ENCODE measurements around the gene GRIPAP1.

Gene GRIPAP1, protein sequence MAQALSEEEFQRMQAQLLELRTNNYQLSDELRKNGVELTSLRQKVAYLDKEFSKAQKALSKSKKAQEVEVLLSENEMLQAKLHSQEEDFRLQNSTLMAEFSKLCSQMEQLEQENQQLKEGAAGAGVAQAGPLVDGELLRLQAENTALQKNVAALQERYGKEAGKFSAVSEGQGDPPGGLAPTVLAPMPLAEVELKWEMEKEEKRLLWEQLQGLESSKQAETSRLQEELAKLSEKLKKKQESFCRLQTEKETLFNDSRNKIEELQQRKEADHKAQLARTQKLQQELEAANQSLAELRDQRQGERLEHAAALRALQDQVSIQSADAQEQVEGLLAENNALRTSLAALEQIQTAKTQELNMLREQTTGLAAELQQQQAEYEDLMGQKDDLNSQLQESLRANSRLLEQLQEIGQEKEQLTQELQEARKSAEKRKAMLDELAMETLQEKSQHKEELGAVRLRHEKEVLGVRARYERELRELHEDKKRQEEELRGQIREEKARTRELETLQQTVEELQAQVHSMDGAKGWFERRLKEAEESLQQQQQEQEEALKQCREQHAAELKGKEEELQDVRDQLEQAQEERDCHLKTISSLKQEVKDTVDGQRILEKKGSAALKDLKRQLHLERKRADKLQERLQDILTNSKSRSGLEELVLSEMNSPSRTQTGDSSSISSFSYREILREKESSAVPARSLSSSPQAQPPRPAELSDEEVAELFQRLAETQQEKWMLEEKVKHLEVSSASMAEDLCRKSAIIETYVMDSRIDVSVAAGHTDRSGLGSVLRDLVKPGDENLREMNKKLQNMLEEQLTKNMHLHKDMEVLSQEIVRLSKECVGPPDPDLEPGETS

DNA sequence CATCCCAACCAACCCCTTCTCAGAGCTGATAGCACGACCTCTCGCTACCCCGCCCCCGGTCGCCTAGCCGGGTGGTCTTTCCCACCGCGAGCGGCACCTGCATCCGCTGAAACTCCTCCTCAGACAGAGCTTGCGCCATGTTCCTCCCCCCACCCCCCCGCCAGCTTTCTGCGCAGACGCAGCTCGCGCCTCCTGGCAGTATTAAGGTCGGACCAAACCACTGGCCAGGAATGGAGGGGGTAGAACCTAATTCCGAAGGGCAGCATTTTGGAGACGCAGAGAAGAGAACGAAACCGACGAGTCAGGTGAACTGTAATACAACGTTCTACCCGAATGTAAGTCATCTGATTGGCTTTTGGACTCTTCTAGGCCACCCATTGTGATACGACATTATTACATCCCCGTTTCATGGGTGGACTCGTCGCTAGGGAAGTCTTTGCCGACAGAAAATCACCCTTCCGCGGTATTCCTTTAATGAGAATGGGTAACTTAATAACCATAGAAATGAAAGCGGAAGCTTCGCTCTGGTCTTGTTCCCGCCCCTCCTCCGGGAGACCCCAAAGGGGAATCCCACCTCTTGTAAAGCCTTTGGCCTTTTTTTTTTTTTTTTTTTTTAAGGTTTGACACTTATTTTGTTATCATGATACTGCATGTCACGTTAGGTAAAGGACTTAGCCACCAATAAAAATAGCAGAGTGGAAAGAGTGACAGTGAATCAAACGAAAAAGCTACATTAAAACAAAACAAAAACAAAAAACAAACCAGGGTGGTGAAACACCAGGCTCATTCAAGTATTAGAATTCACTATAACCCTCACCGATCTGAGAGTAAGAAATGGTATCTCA is at the start of gene GRIPAP1:
Gene GRIPAP1 (minus strand): TSS at position 174 of the 845 bp plus-strand sequence. CDS start 35 bp downstream, at position 139.
- DNase-seq, result peak; percentile 67

DNA sequence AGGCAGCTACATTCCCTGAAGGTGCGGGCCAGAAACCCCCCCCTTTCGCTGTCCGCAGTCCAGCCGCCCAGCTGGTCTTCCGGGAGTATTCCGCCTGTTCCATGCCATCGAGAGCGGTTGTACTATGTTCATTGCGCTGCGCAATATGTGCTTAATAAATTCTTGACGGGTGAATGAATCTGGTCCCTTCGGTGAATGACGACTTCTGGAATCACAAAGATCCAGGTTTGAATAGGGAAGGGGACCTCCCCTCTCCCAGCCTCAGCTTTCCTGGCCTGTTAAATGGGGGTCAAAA is 41.9 kb upstream of the GRIPAP1 start:
- DNase-seq, result no peak

DNA sequence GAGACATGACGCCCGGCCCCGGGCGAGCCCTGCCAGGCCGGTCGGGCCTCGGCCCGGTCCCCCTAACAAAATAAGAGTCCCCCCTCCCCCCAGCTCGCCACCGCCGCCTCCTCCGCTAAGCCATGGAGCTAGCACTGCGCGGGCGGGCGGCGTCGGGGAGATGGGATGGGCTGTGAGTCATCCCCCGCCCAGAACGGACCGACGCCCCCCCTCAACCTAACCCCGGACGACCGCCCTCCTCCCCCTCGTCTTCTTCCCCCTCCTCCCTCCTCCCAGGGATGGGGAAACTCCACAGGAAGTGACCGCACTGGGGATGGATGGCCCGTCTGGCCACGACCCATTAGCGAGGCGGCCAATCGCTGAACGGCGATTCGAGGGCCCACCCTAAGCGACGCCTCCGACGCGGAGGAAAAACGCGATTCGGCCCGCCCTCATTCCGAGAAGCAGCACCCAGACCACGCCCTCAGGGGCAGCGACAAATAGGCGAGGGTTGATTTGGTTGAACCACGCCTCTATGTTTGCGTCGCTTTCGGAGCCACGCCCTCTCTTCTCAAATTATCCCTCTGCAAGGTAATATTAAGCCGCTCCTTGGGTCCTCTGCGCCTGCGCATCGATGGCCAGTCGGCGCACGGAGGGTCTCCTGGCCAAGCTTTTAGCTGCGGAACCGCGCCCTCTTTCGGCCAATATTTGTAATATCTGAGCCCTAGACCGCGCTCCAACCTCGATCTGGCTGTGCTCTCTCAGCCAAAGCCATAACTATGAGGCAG is 41.3 kb upstream of the GRIPAP1 start, which contains the start of gene TFE3:
Gene TFE3 (minus strand): TSS at position 138 of the 767 bp plus-strand sequence. CDS start 131 bp downstream, at position 7.
- DNase-seq, result peak; percentile 87

DNA sequence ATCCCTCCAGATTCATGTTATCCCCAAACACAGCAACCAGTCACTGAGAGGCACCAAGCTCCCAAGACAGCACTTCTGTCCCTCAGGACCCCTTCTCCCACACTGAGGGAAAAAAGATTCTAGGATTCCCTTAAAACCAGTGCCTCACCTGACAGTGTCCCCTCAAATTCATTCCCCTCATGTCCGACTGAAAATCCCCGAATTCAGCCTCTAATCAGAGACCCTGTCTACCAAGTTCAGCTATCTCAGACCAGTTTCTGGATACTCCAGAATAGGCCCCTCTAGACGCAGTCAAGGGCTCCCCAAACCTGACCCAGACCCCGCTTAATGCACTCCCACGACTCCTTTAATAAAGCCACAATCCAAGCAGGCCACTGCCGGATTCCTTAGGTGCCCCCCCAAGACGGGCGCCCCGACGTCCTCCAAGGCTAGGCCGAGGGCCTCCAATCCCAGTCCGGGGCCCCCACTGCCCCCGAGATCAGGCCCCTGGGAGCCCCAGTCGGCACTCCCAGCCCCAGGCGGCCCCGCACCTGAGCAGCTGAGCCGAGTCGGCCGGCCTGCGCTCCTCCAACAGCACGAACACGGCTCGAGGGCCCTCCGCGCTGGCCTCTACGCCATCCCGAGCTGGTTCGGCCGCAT is 40.6 kb upstream of the GRIPAP1 start:
- DNase-seq, result no peak

DNA sequence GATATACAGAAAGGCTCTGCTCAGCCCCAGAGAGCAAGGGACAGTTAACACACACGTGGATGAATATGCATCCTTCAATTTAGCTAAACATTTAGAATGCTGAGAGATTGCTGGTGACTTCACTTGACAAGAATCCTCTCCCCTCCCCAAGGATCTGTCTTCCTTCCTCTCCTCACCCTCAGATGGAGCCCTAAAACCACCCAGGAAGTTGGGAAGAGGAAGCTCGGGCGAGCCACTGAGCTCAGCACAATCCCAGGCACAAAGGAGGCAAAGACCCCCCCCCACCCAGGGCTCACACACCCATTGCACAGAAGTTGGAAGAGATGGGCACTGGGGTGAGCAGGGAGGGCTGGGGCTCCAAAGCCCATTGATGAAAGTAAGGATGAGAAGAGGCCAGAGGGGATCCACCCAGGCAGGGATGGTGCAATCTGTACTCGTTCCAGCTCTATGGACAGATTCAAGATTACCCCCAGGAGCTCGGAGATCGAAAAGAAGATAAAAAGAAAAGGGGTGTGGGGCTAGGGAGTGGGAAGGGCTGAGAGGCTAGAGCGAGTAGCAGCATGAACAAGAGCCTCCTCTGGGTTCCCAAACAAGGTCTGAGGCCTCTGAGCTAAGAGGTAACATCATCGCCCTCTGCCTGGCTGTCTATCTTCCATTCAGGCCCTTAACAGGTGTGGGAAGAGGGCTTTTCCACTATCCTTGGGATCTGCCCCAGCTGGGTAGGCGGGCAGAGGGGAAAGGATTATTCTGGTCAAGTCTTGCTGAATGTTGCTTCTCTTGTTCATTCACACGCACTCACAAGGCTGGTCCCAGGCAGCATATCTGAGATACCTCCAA is 39.9 kb upstream of the GRIPAP1 start:
- DNase-seq, result no peak

DNA sequence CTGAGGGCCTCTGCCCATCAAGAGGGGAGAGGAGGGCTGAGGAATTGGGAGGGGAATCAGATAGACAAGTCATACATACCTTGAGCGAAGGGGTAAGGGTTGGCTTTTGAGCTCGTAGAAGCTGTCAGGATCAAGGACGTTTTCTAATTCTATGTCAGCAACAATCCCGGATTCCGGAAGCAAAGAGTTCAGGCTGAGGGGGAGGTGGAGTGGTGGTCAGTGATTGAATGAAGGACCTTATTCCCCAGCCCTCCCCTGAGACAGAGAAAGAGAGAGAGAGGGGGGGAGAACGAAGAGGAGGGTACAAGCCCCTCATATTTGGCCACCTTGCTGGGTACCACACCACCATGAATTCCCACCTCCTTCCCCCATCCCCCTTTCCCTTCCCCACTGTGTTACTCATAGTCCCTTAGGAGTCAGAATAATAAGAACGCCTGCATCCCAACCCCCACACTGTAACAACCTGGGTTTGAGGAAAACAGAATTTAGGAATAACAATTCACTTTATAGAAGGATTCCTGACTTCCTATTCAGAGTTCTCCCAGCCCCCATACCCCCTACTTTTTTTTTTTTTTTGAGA is 38.4 kb upstream of the GRIPAP1 start:
- no peak for DNase-seq

DNA sequence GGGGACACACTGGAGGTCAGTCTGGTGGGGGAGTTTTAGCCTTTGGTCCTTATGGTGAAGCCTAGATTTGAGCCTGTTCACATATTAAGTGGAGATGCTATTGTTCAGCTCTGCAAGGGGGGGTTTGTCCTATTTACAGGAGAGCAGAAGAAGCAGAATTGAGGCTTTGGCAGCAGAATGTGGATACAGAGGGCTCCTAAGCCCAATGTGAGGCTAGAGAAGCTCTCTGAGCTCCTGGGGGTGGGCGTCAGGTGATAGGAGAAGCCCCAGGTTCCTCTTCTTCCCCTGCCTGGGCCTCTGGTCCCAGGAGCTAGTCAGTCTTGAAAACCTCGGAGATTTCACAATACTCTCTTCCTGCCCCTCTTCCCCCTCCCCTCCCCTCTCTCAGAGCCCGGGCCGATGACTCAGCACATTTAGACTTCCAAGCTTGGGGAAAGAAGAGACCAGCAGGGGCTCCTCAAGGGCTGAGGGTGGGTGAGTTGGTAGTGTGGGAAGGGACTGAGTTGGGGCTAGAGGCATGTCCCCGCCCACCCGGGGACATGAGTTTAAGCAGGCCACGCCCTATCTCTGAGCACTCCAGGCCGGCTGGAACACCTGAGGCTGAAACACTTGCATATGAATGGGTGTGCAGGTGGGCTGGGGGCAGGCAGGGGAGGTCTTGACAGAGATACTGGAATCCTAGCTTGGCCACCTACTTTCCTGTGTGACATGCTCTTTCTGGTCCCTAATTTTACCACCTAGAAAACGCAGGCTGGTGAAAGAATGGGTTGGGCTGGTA is 37.7 kb upstream of the GRIPAP1 start:
- DNase-seq, result peak; percentile 47

DNA sequence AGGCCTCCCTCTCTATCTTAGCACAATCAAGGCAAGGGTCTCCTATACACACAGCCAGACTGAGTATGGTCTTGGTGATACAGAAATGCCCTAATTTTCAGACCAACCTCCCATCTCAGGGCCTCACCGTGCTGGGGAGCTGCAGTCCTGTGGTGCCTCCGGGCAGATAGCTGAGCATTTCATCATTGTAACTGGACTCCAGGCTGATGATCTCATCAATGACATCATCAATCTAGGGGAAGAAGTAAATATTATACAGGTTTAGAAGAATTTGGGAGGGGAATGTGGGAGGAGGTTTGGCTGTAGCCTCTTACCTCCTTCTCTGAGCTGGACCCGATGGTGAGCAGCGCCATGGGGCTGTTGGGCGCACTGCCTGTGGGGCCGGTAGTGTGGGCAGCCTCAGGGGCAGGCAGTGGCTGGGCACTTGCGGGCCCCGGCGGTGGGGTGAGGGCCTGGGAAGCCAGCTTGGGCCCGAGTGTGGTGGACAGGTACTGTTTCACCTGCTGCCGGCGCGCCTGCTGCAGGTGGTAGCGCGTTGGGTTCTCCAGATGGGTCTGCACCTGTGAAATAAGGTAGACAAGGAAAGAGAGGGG is 35.9 kb upstream of the GRIPAP1 start:
- DNase-seq, result no peak

DNA sequence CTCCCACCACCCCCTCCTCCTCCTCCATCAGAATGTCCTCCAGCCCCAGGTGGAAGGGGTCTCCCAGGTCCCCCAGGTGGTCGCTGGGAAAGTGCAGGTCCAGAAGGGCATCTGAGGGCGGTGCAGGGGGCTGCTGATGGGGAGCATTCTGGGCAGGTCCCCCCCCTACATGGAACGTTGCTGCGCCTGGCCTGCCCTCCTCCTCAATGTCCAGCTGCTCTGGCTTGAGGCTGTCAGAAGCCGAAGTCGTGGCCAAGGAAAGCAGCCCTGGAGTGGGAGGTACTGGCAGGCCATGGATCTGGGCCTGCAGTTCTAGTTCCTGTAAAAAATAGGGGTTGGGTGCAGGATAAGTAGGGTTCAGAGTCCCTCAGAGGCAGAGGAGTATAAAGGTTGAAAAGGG is 28.2 kb upstream of the GRIPAP1 start:
- no peak for DNase-seq

DNA sequence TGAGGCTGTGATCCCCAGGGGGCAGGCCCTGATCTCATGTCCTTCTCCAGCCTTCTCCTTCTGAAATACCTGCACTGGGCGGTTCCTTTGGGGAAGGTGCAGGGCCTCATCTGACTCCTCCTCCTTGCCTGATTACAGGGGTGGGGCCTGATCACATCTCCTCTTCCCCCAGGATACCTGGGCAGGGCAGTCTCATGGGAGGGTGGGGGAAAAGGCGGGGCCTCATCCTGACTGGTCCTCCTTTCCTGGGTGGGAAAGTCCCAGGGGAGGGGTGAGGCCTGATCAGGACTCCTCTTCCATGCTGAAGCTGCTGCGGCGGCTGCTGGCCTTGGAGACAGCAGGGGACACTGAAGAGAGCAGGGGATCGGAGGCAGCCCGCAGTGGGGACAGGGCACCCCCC is 27.8 kb upstream of the GRIPAP1 start:
- DNase-seq, result no peak

DNA sequence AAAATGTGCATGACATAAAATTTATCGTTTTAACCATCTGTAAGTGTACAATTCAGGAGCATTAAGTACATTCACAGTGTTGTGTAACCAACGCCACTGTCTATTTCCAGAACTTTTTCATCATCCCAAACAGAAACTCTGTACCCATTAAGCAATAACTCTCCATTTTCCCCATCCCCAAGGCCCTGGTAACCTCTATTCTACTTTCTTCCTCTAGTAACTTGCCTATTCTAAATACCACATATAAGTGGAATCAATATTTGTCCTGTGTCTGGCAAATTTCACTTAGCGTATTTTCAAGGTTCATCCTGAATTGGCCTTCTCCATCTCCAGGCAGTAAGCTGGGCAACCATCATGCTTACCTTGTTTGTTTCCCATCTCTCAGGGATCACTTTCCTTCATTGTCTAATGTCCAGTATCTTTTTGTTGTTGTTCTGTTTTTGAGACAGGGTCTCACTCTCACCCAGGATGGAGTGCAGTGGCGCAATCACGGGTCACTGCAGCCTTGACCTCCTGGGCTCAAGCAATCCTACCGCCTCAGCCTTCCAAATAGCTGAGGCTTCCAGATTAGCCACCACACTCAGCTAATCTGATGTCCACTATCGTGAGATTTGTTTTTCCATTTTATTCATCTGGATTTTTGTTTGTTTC is 17.7 kb upstream of the GRIPAP1 start:
- DNase-seq, result no peak

DNA sequence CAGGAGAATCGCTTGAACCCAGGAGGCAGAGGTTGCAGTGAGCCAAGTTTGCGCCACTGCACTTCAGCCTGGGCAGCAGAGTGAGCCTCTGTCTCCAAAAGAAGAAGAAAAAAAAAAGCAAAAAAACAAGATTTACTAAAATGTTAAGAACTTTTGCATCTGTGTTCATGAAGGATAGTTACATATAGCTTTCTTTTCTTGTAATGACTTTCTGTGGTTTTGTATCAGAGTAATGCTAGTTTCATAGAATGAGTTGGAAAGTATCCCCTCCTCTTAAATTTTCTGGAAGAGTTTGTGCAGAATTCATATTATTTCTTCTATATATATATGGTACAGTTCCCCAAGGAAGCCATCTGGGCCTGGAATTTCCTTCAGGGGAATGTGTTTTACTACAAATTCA is 17.0 kb upstream of the GRIPAP1 start:
- DNase-seq, result no peak

DNA sequence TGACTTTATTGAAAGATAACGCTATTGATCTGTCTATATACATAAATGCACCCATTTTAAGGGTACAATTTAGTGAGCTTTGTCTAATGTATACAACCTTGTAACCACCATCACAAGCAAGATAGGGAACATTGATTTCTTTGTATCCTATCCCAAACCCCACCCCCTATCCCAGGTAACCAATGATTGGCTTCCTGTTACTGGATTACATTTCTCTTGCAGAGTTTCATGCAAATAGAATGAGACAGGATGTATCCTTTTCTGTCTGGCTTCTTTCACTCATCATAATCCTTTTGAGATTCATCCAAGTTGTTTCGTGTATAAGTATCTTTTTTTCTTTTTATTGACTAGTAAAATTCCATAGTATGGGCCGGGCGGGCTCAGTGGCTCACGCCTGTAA is 1.6 kb upstream of the GRIPAP1 start:
- DNase-seq, result no peak

DNA sequence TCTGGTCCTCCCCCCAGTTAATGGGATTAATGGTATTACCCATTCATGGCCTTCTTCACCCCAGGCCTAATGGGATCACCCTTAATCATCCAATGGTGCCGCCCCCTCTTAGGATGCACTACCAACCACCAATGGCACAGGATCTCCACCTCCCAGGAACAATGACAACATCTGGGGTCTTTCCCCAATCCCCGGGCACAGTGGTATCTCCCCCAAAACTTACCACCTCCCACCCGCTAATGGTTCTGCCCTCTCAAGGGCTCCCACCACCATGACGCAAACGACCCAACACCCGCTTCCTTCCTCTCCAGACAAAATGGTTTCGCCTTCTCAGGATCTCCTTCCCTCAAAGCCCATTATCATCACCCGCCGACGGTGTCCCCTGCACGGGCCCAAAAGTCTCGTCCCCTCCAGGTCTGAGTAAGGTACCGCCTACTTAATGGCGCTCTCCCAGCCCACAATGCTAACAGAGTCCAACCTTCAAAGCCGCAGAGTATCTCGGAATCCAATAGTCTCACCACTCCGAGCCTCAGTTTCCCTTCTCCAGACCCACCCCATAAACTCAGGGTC is 458 bp downstream of the GRIPAP1 start:
- DNase-seq, result peak; percentile 22

DNA sequence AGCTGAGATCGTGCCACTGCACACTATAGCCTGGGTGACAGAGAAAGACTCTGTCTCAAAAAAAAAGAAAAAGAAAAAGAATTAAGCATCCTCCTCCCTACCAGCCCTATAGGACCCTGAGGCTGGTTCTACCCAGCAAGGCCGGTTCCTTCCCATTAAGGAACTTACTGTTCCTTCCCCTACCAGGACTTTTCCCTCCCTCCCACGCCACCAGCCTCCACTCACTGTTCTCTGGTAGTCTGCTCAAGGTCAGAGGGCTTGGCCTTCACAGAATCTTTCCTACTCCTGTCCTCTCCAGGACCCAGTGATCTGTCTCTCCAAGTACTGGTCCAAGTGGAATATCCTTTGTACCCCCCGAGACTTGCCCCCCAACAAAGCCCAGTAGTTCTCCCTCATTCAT is 1.4 kb downstream of the GRIPAP1 start:
- DNase-seq, result no peak

DNA sequence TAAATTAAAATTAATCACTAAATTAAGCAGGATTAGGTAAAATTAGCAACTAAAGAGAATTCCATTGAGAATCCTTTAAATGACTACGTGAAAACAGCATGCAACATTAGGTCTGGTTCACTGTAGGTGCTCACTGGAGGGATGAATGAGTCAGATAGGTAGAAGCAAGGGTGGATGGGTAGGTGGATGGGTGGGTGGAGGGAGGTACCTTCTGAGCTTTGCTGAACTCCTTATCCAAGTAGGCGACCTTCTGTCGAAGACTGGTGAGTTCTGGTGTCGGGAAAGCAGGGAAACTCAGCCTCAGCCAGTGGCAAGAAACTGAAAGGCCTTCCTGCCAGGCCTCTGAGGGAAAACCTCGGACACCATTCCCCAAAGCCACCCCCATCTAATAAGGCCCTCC is 3.0 kb downstream of the GRIPAP1 start:
- DNase-seq, result no peak

DNA sequence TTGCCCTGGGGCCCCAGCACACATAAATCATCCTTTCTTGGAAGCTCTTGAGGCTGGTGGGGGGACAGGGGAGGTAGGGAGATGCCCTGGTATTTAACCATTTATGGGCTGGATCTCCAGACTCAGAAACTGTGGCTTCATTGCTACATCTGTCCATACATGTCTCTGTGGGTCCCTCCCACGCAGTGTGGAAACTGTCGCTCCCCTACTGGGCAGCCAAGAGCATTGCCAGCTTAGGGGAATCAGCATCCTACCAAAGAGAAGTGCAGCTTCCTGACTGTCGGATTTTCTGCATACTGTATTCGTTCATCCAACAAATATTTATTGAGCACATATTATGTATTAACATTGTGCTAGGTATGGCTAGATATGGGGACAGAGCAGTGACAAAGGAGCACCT is 3.7 kb downstream of the GRIPAP1 start:
- DNase-seq, result no peak

DNA sequence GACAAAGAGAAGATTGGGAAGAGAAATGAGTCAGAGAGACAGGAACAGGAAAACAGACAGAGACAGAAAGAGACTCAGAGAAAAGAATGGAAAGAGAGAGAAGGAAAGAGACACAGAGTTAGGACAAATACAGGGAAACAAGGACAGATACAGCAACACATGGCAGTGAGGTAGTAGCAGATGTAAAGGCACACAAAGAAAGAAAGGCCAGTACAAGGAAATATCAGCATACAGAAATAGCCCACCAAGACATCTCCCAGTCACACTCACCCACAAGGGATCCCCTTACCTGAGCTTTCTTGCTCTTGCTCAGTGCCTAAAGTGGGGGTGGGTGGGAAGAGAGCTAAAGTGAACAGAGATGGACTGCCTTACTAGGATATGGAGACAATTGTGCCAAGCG is 4.2 kb downstream of the GRIPAP1 start:
- no peak for DNase-seq

Data from stimulated activated CD4-positive, alpha-beta T cell treated with anti-CD3 and anti-CD28 coated beads, Interleukin-12 subunit alpha, Interleukin-12 subunit beta, amount 100 ng/mL, for 4 hours (primary cell).